NCI-H460 (cell line): ENCODE data around the gene MCRIP2. TPM values are rescaled to one million over a fixed set of nuclear protein-coding genes. Genes with fewer than 3 reads are reported as not detected.

Source experiments
- DNase-seq: peaks from one replicate; pipeline ENCODE4 v3.0.0-alpha.2; 2016; ENCODE audit warnings: low read depth; ENCODE audit errors: extremely low read depth
- total RNA-seq: library from RNA; depleted of rRNA; stranded (reverse); fragments of >200 nt; shearing (Covaris generic); gene quantifications from 2 replicates; pipeline ENCODE4 v1.2.3, GENCODE V29; 2014; rRNA removed

The MCRIP2 gene
- total RNA-seq, 1 experiment from 2014 or later = 60.2 TPM

GRCh38 chr16:693364-693763, 51.7 kb downstream of the MCRIP2 start:
- no peak for DNase-seq

GRCh38 chr16:693766-694165, 52.1 kb downstream of the MCRIP2 start:
- no peak for DNase-seq

GRCh38 chr16:694187-694862, 52.7 kb downstream of the MCRIP2 start:
- no peak for DNase-seq

GRCh38 chr16:694863-695354, 53.3 kb downstream of the MCRIP2 start:
- DNase-seq = no peak

GRCh38 chr16:695355-696089, 53.9 kb downstream of the MCRIP2 start:
- DNase-seq = no peak

Other genes starting within 250 kb of the MCRIP2 start
- 170 and 201 TPM in 2 replicates for gene NME4, start 244.6 kb upstream of the MCRIP2 start, total RNA-seq
- 15.7 and 16.9 TPM in 2 replicates for gene DECR2, start 239.9 kb upstream of the MCRIP2 start, total RNA-seq
- 20.8 and 22.4 TPM in 2 replicates for gene RAB11FIP3, start 216.2 kb upstream of the MCRIP2 start, total RNA-seq
- gene CAPN15, start 114.1 kb upstream of the MCRIP2 start, total RNA-seq = 32.4 and 41.4 TPM in 2 replicates
- gene PRR35, start 81.4 kb upstream of the MCRIP2 start, total RNA-seq = 0.05 TPM in 1 of 2 replicates, not detected in the other
- 0.12 and 0.35 TPM in 2 replicates for gene NHLRC4, start 74.8 kb upstream of the MCRIP2 start, total RNA-seq
- 16.7 and 18.3 TPM in 2 replicates for gene PIGQ, start 71.9 kb upstream of the MCRIP2 start, total RNA-seq
- gene RAB40C, start 51.8 kb upstream of the MCRIP2 start, total RNA-seq = 10.7 and 11.9 TPM in 2 replicates
- gene WFIKKN1, start 10.8 kb upstream of the MCRIP2 start, total RNA-seq = 0.15 and 0.43 TPM in 2 replicates
- gene METTL26, start 5.5 kb upstream of the MCRIP2 start, total RNA-seq = 84.3 and 106 TPM in 2 replicates
- gene WDR90, start 7.5 kb downstream of the MCRIP2 start, total RNA-seq = 13.1 and 14.6 TPM in 2 replicates
- gene RHOT2, start 26.3 kb downstream of the MCRIP2 start, total RNA-seq = 39.6 and 47.4 TPM in 2 replicates
- gene RHBDL1, start 33.8 kb downstream of the MCRIP2 start, total RNA-seq = 2.2 and 2.3 TPM in 2 replicates
- 69.3 and 83.1 TPM in 2 replicates for gene STUB1, start 38.6 kb downstream of the MCRIP2 start, total RNA-seq
- 46.5 and 52.1 TPM in 2 replicates for gene JMJD8, start 42.5 kb downstream of the MCRIP2 start, total RNA-seq
- gene WDR24, start 48.6 kb downstream of the MCRIP2 start, total RNA-seq = 8.8 and 10.2 TPM in 2 replicates
- gene FBXL16, start 64.0 kb downstream of the MCRIP2 start, total RNA-seq = 1.7 and 2.0 TPM in 2 replicates
- 30.3 and 61.8 TPM in 2 replicates for gene METRN, start 73.3 kb downstream of the MCRIP2 start, total RNA-seq
- 19.9 and 22.9 TPM in 2 replicates for gene ANTKMT, start 79.3 kb downstream of the MCRIP2 start, total RNA-seq
- gene CCDC78, start 84.6 kb downstream of the MCRIP2 start, total RNA-seq = 4.1 and 4.5 TPM in 2 replicates
- 9.3 and 11.7 TPM in 2 replicates for gene HAGHL, start 85.3 kb downstream of the MCRIP2 start, total RNA-seq
- 32.4 and 36.8 TPM in 2 replicates for gene CIAO3, start 99.2 kb downstream of the MCRIP2 start, total RNA-seq
- 0.29 and 0.54 TPM in 2 replicates for gene MSLN, start 118.9 kb downstream of the MCRIP2 start, total RNA-seq
- 31.7 and 33.1 TPM in 2 replicates for gene RPUSD1, start 146.6 kb downstream of the MCRIP2 start, total RNA-seq
- 10.9 and 12.1 TPM in 2 replicates for gene CHTF18, start 146.8 kb downstream of the MCRIP2 start, total RNA-seq
- not detected in 2 replicates for gene GNG13, start 158.9 kb downstream of the MCRIP2 start, total RNA-seq